COLO829 (cell line): ENCODE results near the gene KLHL13.
"Not testable (repeated sequence)": the region's sequence is repeated elsewhere in the genome, so short reads cannot be mapped to it uniquely, and the experiment has no call there.

Experiments
- DNase-seq: peaks from one replicate; pipeline ENCODE4 v3.0.0; 2012; ENCODE audit warnings: low spot score

The KLHL13 gene

DNA sequence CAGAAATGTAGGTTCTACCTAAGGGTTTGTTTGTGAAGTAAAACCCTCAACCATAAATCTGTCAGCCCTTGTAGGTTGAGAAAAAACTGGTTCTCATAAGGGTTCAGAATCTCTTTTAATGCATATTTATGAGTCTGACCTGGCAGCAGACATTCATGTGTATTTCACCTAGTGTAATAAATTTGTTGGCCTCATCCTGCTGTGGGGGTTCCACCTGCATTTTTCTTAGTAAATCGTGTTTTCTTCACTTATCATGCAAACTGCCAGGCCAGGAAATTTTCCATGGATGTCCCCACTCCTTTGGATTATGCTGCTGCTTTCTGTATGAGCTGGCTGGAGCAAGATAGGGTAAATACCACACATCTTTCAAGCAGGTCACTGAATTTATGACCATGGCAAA, 42.4 kb downstream of the KLHL13 start:
- DNase-seq, result no peak

DNA sequence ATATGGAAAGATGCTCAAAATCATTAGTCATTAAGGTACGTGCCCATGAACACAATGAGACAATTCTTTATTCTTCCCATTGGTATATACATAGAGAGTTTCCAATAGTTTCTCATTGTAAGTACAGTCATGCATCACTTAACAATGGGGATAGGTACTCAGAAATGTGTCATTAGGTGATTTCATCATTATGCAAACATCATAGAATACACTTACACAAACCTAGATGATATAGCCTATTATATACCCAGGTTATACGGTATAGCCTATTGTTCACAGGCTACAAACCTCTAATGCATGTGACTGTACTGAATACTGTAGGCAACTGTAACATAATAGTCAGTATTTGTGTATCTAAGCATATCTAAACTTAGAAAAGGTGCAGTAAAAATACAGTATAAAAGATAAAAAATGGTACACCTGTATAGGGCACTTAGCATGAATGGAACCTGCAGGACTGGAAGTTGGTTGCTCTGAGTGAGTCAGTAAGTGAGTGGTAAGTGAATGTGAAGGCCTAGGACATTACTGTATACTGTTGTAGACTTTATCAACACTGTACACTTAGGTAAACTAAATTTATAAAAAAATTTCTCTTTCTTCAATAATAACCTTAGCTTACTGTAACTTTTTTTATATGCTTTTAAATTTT, 49.6 kb downstream of the KLHL13 start:
- no peak for DNase-seq

DNA sequence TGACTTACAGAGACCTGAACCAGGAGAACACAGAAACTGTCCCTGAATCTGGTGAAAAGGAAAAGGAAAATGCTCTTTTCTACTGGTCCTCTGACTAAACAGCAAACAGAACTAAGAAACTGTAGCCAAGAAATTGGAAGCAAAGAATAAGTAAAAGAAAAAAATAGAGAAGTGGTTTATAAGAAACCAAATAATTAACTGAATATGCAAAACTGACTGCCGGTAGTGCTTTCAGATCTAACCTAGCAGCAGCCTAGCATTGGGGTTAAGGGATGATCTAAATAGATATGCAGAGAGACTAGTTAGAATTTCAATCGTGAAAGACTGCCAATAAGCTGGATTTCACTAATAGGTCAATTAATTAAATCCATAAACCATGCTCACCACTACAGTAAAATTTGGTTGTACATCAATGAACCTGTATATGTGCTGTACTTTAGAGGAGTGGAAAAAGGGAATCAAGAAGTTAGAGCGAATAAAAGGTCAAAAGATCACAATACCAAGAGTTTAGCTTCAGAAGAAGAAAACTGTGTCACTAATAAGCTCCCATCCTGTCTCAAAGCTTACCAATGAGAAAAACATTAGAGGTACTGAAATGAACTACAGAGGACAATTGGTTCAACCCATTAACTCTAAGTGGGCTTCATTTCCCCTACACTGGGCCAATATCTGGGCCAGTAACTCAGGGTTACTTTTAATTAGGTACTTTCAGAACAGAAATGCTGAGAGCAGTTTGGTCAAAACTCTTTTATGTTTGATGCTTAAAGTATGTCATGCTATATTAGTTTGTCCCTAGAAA, 53.6 kb downstream of the KLHL13 start:
- DNase-seq, result no peak

GRCh38 chrX:118062048-118062789, 54.4 kb downstream of the KLHL13 start:
- DNase-seq, result no peak

GRCh38 chrX:118058924-118059323, 57.7 kb downstream of the KLHL13 start:
- DNase-seq, result no peak

DNA sequence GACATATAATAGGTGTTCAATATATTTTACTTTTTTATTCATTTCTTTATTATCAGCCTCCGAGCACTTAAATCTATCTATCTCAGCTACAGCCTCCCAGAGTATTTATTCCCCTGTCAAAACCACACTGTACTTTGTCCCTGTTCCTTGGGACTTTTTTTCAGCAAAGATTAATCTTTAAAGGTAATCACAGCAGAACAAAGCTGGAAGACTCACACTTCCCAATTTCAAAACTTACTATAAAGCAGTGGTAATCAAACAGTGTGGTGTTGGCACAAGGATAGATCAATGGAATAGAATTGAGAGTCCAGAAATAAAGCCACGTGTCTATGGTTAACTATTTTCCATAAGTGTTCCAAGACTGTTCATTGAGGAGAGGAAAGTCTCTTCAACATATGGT, 59.7 kb downstream of the KLHL13 start:
- DNase-seq, result no peak

DNA sequence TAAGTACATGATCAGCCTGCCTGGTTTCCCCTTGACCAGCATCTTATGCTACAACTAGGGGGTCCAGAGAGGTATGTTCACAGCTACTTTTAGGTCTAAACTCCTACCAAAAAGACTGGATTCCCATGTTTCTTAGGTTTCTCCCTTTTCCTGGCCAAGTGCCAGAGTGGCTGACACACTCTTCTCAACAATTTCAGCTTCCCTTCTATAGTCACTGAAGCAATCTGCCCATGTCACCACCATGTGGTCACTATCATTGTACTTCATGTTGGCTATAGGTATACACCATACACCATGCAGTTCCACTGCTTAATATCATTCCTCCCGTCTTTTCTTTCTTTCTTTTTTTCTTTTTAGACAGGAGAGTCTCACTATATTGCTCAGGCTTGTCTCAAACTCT, 66.9 kb downstream of the KLHL13 start:
- no peak for DNase-seq

GRCh38 chrX:118047446-118048186, 69.0 kb downstream of the KLHL13 start:
- DNase-seq, result no peak

GRCh38 chrX:118039591-118039990, 77.0 kb downstream of the KLHL13 start:
- no peak for DNase-seq

DNA sequence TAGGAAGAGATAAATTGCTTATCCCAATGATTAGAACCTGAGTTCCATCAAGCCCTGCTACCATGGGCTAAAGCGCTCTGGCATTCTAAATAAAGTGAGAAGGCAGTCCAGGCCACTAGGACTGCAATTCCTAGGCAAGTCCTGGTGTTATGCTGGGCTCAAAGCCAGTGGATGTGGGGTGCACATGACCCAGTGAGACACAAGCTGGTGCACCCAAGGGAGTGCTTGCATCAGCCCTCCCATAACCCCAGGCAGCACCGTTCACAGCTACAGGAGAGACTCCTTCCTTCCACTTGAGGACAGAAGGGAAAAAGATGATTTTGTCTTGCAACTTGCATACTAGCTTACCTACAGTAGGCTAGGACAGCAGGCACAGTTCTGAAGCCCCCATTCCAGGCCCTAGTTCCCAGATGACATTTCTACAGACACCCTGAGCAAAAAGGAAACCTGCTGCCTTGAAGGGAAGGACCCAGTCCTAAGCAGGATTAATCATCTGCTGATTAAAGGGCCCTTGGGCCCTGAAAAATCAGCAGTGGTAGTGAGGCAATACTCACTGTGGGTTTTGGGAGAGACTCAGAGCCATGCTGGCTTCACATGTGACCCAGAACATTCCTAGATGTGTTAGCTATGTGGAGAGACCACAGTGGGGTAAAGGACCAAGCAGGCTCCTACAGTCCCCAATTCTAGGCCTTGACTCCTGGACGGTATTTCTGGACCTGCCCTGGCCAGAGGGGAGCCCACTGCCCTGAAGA, 77.8 kb downstream of the KLHL13 start:
- no peak for DNase-seq

DNA sequence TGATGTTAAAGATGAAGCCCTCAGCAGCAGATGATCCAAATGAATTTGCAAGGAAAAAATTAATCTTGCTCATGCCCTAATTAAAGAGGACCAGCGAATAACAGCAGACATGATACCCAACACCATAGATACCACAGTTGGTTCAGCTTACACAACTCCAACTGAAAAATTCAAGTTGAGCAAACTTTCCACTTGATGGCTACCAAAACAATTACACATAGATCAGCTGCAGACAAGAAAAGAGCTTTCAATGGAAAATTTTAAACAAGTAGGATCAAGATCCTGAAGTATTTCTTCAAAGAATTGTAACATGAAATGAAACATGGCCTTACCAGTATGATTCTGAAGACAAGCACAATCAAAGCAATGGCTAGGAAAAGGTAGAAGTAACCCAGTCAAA, 90.0 kb downstream of the KLHL13 start:
- DNase-seq, result no peak

DNA sequence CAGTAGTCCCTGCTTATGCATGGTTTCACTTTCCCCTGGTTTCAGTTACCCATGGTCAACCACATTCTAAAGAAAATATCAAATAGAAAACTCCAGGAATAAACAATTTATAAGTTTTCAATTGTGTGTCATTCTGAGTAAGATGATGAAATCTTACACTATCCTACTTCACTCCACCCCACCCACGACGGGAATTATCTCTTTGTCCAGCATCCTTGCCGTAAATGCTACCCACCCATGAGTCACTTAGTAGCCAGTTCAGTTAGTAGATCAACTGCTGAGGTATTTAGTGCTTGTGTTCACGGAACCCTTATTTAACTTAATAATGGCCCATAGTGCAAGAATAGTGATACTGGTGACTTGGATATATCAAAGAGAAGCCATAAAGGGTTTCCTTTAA, 91.4 kb downstream of the KLHL13 start:
- no peak for DNase-seq

GRCh38 chrX:118024482-118024881, 92.1 kb downstream of the KLHL13 start:
- no peak for DNase-seq

DNA sequence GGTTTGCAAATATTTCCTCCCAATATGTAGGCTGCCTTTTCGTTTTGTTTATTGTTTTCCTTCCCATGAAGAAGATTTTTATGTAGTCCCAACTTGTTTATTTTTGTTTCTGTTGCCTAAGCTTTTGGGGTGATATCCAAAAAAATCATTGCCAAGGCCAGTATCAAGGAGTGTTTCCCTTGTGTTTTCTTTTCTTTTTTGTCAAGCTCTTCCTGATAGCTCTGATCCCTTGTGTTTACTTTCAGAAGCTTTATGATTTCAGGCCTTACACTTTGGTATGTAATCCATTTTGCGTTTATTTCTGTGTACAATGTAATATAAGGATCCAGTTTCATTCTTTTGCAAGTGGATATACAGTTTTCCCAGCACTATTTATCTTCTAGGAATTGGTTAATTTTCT, 93.9 kb downstream of the KLHL13 start:
- DNase-seq, result no peak

DNA sequence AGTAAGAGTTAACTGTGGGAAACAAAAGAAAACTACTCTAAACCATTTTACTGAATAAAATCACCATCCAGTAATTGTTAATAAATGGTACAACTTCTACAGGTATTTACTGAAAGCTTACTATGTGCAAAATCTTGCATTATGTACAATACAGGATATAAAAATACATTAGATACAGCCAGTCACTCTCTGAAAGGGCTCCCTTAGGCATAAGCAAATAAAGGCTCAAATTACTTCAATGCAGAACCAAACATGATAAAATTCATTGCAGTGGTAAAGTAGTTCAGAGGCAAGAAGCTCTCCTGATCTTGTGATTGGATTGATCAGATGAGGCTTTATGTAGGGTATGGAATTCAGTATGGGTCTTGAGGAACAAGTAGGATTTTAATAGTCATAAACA, 100.2 kb downstream of the KLHL13 start:
- no peak for DNase-seq

DNA sequence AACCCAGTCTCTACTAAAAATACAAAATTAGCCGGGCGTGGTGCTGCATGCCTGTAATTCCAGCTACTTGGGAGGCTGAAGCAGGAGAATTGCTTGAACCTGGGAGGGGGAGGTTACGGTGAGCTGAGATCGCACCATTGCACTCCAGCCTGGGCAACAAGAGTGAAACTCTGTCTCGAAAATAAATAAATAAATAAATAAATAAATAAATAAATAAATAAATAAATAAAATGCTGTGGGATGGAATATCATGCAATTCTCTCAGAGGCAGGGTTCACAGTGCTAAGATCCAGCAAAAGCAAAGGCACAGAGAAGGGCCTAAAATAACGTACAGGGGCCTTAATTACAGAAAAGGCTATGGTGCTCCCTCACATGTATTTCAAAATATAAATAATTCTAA, 114.2 kb downstream of the KLHL13 start:
- DNase-seq, result not testable (repeated sequence)

DNA sequence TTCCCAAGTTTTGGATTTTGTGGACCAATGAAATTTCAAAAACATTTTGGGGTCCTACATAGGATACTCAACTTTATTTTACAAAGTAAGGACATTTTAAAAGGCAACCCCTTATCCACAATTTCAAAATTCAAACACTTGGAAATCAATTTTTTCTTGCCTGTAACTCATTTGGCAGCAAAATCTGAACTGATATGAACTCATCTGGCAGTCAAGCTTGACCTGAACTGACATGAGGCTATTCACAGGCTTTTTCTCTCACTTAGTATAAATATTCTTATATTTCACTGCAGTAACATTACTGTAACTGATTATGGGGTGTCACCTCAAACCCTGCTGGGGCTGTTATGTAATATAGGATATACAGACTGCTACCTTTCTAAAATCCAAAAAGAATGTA, 116.1 kb downstream of the KLHL13 start:
- no peak for DNase-seq

DNA sequence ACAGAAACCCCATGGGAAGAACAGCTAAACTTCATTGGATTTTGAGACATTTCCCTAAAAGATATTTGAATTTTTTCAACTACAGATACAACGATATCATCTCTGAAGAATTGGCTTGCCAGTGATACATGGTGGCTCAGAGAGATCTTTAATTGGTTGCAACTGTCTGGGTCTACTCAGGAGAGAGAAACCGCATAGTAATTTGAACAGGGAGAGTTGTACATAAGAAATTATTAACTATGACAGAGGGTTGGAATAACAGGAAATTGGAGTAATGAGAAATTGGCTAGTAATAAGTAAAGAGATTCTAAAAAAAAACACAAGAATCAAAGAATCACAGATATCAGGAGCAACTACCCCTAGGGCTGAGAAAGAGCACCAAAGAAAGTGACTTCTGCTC, 118.4 kb downstream of the KLHL13 start:
- no peak for DNase-seq

GRCh38 chrX:117996918-117997480, 119.6 kb downstream of the KLHL13 start:
- DNase-seq, result no peak

DNA sequence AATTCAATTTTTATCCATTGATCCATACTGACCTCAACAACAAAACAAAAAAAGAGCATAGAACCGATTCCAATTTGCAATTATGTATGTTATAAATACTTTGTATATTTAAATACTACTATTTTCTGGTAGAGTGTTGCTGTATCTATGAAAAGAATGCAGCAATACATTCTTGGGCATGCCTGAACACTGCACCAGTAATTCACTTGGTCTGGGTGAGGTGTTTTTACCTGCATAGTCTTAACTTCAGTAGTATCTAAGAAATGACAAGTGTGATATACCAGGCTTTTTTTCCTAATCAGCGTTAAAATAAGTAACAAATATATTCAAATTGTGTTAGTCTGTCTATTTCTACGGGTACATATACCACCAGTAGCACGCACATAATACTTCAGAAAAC, 120.2 kb downstream of the KLHL13 start:
- no peak for DNase-seq

- DNase-seq, result no peak
Observed at GRCh38 chrX:117995378-117995777, 121.2 kb downstream of the KLHL13 start.
